Activated gamma-delta T cell treated with Interleukin-2 at 50 U/mL for 16 hours (primary cell): ENCODE results near the gene EYS.
"Not testable (repeated sequence)": the region's sequence is repeated elsewhere in the genome, so short reads cannot be mapped to it uniquely, and the experiment has no call there.

ENCODE experiments used
- DNase-seq: peaks from one replicate; pipeline ENCODE4 v3.0.0-alpha.2; 2020

EYS gene

DNA sequence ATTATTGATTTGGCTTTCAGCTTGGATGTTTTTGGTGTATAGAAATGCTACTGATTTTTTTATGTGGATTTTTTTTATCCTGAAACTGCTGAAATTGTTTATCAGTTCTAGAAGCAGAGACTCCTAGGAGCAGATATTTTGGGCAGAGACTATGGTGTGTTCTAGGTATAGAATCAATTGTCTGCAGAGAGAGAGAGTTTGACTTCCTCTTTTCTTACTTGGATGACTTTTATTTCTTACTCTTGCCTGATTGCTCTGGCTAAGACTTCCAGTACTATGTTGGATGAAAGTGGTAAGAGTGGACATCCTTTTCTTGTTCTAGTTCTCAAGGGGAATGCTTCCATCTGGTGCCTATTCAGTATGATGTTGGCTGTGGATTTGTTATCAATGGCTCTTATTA lies 1700.8 kb downstream of the EYS start:
- no peak for DNase-seq

- DNase-seq: no peak
Observed at GRCh38 chr6:64000818-64001491, 1706.1 kb downstream of the EYS start.

DNA sequence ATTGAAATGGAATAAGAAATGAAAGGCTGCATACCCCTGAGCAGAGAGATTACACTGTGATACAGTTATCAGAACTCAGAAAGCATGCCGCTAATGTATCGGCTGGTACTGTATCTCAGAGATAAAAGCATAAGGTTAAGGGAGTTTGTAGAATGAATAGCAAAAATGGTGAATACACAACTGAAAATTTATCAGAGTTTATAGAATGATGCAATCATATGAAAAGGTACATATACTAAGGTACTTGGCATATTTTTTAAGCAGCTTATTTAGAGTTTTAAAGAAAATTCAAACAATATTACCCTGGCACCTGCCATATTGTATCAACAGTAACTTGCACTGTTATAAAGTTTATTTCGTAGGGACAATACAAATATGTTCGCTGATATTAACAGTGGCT lies 1707.4 kb downstream of the EYS start:
- DNase-seq: no peak

- DNase-seq: no peak
Observed at GRCh38 chr6:63998991-63999390, 1708.0 kb downstream of the EYS start.

- no peak for DNase-seq
Observed at GRCh38 chr6:63997734-63998133, 1709.3 kb downstream of the EYS start.

GRCh38 chr6:63997221-63997620 lies 1709.8 kb downstream of the EYS start:
- DNase-seq: no peak

DNA sequence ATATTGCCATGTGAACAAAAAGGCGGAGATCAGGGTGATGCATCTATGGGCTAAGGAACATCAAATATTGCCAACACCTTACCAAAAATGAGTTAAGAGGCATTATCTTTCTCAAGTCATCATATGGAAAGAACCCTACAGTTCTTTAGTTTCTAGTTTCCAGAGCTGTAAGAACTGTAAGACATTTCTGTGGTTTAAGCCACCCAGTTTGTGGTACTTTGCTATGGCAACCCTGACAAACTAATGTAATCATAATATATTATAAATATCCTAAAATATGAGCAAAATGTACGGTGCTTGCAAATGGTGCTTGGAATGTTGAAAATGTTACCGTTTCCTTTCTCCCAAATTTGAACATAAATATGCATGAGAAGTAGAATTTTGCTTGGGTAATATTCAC lies 1721.8 kb downstream of the EYS start:
- no peak for DNase-seq

- no peak for DNase-seq
Observed at GRCh38 chr6:63975699-63976098, 1731.3 kb downstream of the EYS start.

DNA sequence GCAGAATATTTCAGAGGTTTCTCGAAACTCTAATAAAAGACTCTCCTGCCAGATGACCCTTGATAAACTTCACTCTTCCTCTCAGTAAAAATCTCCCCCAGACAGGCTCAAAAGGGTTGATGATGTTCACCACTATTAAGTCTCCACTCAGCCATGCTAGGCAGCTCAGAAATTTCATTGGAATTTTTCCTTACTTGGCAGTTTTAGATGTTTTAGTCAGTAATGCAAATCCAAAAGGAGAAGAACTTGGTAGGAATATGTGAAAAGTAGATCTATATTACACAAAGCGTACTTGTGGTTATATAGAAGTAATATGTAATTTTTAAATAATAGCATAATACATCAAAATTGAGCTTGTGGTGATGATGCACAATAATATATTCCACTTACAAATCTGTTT lies 1738.4 kb downstream of the EYS start:
- no peak for DNase-seq

DNA sequence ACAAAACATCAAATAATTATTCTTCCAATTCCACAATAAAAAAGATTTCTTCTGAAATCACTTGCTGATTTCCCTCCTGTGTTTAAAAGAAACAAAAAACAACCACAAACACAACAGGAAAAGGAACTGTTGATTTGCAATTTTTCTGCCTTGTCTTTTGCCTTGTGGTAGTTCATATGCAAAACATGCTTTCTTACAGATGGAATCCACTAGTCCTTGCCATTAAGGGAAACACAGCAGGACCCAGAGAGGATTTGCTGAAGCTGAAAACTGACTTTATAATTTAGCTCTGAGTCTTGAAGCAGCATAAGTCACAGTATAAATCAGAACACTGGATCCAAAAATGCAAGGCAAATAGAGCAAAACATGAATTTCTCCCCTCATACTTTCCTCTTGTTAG lies 1742.7 kb downstream of the EYS start:
- DNase-seq: no peak

DNA sequence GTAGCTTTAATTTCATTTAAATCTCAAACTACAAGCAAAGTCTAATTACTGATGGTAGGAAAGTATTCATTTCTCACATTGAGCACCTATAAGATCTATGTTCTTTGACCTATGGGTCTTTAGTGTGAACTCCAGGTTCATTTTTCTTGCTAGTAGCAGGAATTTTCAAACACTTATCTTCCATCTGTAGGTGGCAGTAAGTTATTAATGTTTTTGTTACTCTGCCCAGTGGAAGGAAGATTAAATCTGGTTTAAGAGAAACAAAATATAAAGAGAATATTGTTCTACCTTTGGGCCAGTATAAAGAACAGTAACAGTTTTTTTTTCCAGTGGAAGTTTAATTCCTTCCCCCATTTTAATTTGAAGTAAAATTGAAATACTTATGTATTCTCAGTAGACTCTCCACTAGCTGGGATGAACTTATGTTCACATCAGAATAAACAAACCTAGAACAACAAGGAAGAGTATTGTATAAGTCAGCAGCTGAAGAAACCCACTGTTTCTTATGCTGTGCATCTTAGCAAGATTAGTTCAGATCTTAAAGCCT lies 1743.2 kb downstream of the EYS start:
- no peak for DNase-seq

DNA sequence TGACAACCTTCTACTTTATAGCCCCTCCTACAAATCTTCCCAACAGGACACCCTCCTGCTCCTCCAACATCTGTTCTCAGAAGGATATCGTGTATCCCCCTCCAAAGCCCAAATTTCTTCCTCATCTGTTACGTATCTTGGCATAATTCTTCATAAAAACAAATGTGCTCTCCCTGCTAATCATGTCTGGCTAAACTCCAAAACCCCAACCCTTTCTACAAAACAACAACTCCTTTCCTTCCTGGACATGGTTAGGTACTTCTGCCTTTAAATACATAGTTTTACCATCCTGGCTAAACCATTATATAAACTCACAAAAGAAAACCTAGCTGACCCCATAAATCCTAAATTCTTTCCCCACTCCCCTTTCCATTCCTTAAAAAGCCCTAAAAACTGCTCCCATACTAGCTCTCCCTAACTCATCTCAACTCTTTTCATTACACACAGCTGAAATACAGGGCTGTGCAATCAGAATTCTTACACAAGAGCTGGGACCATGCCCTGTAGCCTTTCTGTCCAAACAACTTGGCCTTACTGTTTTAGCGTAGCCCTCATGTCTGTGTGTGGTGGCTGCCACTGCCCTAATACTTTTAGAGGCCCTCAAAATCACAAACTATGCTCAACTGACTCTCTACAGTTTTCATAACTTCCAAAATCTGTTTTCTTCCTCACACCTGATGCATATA lies 1753.5 kb downstream of the EYS start:
- DNase-seq: not testable (repeated sequence)

GRCh38 chr6:63947792-63948529 lies 1759.1 kb downstream of the EYS start:
- no peak for DNase-seq

DNA sequence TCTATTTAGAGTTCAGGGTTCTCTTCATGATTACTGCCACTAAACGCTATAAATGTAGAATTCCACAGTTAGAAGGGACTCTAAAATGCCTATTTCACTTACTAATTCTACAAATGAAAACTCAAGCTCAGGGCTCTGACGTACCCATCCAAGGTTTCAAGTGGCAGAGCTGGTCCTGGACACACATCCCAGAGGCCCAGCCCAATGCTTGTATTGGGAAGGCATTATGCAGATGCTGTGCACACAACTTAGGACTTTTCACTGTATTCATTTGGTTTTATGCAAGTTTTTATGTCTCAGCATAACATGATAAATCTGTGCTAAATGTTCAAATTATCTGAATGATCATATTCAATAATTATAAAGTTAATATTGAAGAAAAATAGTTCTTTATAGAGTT lies 1761.0 kb downstream of the EYS start:
- DNase-seq: no peak

DNA sequence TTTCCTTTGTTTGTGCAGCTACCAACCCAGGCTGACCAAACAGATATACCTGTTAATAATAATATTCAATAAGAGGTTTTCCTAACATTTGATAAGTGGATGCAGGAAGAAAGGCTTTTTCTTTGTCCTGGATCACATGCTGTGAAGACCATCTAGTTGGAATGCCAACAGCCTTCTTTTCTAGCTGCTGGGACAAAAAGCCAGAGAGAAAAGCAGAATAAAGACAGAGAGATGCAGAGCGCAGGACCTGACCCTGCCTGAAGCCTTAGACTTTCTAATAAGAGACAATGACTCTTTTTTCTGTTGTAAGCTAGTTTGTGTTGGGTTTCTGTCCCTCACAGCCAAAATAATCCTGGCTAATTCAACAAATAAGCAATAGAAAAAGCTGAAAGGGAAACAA lies 1763.2 kb downstream of the EYS start:
- DNase-seq: no peak

DNA sequence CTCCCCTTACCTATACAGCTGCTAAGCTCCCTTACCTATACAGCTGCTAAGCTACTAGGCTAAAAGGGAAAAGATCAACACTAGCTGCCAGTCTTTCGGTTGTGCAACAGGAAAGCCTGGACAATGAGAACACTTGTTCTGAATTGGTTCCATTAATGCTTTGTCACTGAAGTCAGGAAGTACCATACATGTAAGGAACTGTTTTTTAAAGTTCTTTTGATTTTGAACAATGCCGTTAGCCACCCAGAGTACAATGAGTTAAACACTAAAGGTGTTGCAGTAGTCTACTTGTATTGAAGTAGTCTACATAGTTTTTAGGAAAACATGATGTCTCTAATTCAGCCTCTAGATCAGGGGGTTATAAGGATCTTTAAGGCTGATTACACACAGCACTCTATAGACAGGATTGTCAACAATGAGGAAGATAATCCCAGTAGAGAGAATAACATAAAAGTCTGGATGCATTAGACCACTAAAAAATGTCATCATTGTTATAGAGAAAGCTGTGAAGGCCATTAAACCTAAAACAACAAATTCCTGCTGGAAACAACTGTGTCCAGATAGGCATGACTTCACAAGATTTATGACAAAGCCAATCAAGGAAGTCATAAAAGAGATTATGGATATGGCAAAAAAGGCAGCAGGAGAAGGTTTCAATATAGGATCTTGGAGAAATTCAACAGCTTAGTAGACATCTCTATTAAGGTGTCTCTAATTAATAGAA lies 1765.1 kb downstream of the EYS start:
- DNase-seq: no peak

DNA sequence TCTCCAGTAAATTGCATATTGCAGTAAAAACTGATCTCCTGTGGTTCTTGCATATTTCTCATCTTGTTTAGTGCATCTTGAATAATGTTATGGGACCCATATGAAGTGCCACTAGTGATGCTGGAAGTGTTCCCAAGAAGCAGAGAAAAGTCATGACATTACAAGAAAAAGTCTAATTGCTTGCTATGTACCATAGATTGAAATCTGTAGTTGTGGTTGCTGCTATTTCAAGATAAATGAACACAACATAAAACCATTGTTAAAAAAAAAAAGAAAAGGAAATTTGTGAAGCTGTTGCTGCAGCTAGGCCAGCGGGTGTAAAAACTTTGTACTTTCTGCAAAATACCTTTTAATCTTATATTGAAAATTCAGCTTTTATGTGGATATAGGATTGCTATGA lies 1767.0 kb downstream of the EYS start:
- no peak for DNase-seq

- DNase-seq: no peak
Observed at GRCh38 chr6:63936399-63936798, 1770.6 kb downstream of the EYS start.

DNA sequence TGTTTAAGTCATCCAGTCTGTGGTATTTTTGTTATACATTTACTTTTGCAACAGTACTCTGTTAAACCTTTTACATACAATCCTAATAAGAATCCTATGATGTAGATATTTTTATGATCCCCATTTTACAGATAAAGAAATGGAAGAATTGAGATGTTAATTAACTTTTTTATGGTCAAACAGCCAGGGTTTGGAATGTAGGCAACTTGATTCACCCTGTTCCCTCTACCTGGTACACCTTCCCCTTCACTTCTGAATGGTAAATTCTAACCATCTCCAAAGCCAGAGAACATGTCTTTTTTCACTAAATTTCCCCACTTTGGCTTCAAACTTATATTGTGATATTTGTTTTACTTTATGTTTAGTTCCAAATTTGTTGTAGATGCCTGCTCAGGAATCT lies 1771.3 kb downstream of the EYS start:
- no peak for DNase-seq

GRCh38 chr6:63933948-63934347 lies 1773.1 kb downstream of the EYS start:
- DNase-seq: not testable (repeated sequence)

- DNase-seq: no peak
Observed at GRCh38 chr6:63930848-63931247, 1776.2 kb downstream of the EYS start.

DNA sequence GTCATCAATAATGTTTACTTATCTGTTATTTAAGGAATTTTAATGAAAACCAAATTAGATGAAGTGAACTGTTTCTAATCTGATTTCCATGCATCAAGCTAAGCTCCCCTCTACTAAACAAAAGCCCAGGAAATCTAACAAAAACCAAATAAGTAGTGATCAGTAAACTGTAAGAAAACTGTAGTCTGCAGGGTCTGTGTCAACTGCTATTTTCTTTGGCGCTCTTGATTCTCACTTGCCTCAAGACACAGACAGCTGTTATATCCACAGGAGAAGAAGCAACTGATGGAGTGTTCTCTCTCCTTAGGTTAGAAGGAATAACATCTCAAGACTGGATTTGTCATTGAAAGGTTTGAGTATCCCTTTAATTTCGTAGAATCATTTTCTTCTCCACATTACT lies 1777.9 kb downstream of the EYS start:
- DNase-seq: no peak

DNA sequence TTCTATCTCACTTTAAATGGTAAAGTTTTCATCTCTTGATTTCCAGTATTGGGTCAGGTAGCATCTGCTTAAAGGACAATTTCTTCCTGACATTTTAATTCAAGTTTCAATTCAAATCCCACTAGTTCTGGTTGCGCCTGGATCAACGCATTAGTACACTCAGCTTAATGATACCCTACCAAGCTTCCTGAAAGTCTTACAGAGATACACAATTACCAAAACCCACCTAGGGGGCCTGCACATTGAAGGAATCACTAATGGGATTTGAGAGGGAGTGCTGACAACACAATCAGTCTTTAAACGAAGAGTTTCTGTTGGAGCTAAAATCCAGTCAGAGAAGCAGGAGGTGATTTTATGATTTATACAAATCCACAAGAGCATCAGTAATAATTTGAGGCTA lies 1778.4 kb downstream of the EYS start:
- no peak for DNase-seq
